GM21737 (cell line): ENCODE measurements around the gene TOMM40L.
"Not testable (repeated sequence)": the region's sequence is repeated elsewhere in the genome, so short reads cannot be mapped to it uniquely, and the experiment has no call there.

ENCODE experiments used
- ATAC-seq: cut with Tn5 transposase; IDR thresholded peaks from one replicate; pipeline ENCODE4 v1.9.1; 2021; ENCODE audit warnings: mild to moderate bottlenecking, moderate library complexity; ENCODE audit not compliant: unreplicated experiment

Gene TOMM40L

DNA sequence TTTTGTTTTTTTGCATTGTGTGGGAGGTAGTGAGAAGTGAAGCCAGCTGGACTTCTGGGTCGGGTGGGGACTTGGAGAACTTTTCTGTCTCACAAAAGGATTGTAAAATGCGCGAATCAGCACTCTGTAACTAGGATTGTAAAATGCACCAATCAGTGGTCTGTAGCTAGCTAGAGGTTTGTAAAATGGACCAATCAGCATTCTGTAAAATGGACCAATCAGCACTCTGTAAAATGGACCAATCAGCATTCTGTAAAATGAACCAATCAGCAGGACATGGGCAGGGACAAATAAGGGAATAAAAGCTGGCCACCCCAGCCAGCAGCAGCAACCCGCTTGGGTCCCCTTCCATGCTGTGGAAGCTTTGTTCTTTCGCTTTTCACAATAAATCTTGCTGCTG, 24.2 kb downstream of the TOMM40L start:
- ATAC-seq: not testable (repeated sequence)

DNA sequence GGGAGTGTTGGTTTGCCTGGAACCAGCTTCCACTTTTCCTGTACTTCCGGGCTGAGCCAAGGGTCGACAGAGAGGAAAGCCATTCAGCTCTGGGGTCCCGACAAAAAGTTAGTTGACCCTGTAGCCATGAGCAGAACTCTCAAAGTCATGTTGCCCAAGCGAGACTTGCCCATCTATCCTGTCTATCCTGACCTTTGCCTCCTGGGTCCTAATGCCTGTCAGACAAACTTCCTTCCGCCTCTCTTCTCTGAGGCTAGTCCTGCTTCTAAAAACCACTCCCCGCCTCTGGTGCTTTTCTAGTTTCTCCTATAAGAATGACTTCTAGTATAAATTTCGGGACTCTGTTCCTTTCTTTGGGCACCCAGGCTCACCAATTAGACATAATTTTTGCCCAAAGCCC, 25.0 kb downstream of the TOMM40L start:
- ATAC-seq: no peak

DNA sequence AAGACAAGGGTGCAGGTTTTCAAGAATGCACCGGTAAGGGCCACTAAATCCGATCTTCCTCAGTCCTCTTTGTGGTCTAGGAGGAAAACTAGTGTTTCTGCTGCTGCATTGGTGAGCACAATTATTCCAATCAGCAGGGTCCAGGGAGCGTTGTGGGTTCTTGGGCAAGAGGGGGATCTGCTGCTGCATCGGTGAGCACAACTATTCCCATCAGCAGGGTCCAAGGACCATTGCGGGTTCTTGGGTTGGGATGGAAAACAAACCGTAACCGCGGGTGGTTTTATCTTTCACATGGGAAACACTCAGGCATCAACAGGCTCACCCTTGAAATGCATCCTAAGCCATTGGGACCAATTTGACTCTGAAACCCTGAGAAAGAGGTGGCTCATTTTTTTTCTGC, 25.7 kb downstream of the TOMM40L start:
- no peak for ATAC-seq

DNA sequence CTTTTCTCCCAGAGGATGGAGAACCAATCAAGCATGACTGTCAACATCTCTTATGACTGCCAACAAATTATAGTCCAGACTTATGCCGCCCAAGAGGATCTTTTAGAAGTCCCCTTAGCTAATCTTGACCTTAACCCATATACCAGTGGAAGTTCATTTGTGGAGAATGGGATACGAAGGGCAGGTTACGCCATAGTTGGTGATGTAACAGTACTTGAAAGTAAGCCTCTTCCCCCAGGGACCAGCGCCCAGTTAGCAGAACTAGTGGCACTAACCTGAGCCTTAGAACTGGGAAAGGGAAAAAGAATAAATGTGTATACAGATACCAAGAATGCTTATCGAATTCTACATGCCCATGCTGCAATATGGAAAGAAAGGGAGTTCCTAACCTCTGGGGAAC, 29.4 kb downstream of the TOMM40L start:
- not testable (repeated sequence) for ATAC-seq

DNA sequence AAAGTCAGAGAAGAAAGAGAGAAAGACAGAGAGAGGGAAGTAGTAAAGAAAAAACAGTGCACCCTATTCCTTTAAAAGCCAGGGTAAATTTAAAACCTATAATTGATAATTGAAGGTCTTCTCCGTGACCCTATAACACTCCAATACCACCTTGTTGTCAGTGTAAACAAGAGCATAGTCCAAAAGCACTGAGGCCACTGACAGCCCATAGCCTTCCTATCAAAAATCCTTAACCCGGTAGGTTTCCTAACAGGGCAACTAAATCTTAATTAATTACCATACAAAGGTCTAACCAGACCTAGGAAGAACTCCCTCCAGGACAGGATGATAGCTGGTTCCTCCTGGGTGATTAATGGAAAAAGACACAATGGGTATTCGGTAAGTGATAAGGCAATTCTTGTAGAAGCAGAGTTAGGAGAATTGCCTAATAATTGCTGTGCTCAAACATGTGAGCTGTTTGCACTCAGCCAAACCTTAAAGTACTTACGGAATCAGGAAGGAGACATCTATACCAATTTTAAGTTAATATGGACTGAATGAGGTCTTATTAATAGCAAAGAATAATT, 30.2 kb downstream of the TOMM40L start:
- ATAC-seq: not testable (repeated sequence)

DNA sequence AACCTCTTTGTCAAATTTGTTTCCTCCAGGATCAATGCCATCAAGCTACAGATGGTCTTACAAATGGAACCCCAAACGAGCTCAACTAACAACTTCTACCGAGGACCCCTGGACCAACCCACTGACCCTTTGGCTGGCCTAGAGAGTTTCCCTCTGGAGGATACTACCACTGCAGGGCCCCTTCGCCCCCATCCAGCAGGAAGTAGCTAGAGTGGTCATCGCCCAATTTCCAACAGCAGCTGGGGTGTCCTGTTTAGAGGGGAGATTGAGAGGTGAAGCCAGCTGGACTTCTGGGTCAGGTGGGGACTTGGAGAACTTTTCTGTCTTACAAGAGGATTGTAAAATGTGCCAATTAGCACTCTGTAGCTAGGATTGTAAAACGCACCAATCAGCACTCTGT, 31.2 kb downstream of the TOMM40L start:
- not testable (repeated sequence) for ATAC-seq

DNA sequence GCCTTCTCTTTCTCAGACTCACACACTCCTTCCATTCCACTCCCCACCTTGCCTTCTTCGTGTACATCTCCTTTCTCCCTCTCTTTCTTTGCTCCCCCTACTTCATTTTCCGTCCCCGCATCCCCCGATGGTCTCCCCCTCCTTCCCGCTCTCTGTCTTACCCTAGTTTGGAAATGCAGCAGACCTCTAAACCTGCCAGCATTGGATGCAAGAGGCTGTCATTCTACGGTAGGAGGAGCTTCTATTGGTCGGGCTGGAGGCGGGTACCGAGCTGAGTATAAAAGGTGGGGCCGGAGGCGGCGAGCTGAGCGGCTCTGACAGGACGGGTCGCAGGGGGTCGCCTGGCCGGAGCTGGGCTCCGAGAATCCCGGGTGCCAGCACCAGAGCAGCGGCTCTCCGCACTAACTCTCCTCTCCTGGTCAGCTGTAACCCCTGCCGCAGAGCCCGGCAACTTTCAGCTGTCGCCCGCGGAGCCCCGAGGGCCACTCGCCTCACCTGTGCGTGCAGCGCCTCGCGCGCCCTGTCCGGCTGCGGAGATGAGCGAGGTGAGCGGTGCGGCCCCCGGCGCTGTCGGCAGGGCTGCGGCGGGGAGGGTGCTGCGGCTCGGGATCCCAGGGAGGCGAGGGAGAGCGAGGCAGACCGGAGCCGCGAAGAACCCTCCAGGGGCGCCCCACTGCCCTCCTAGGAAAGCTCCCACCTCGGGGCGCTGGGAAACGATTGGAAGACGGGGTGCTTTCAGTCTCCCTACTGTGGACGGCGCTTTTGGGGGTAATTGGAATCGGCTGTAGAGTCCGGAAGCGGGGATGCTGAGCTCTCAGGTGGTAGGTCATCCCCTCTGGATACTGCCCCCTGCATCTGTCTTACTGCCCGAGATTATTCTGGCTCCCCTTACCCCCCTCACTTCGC, 32.8 kb downstream of the TOMM40L start, which contains the start of gene PCP4L1:
Gene PCP4L1, plus strand, starts transcription at position 307 of the 906 bp plus-strand sequence. Its CDS starts 230 bp downstream, at position 537.
- peak; percentile 67 for ATAC-seq

DNA sequence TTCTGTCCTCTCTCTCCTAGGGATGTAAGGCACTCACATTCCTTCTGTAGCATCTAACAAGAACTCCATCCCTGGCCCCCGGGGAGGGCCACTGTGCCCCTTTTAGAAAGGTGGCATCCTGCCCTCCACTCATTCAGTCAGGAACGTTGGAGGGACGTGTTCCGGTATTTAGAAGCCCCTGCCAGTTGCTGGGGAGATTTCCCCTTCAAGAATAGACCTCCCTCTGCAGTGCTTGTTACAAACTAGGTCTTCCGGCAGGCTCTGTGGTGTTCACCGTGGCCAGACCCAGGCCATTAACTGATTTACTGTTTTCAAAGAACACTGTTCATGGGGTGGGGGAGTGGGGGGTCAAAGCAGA, 33.5 kb downstream of the TOMM40L start:
- ATAC-seq: no peak

DNA sequence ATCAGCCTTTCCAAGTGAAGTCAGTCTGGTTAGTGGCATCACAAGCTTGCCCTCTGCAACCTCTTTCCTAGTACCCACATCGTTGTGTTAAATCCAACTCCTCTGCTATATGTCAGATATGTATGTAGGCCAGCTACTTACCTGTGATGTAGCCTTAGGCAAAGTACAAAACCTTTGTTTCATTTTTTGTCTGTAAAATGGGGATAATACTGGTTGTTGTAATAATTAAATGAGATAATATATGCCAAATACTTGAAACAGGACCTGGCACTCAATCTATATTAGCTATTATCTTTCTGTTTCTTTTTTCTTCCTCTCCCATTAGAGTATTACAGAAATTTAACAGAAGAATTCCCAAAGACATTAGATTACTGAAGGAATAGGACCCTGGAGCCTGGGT, 33.9 kb downstream of the TOMM40L start:
- ATAC-seq: no peak

DNA sequence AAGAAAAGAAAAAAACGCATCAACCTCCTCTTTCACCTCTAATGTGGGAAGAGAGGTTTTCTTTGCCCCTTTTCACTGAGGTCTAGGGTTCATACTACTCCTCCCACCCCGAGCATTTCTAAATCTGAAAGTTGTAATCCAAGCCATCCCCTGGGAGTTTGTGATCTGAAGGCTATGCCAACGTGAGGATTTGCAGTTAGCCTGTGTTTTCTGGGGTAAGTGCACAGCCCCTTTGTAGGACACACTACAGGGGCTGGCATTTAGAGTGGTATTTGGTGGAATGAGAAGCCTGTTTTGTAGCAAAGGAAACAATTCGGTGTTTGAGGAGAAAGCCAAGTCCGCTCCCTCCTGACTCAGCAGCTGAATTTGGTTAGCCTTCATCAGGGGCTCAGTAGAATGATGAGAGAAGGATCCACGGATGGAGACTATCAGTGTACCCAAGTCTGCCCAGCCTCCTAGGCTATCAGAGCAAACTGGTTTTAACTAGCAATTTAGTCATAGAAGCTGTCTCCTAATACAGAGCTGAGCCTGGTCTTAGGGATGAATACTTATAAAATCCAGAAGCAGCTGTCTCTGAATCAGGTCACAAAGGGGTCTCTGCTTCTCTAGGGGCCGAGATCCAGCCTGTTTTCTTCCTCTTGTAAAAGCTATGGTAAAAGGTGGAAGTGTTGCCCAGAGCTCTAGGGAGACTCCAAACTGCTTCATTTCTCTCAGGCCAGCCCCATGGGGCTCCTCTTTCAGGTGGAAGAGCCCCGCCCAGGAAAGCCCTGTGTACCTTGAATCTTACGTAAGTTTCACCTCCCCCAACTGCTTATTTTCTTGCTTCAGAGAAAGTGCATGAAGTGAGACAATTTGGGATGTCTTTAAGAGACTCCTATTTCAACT, 34.8 kb downstream of the TOMM40L start:
- no peak for ATAC-seq

DNA sequence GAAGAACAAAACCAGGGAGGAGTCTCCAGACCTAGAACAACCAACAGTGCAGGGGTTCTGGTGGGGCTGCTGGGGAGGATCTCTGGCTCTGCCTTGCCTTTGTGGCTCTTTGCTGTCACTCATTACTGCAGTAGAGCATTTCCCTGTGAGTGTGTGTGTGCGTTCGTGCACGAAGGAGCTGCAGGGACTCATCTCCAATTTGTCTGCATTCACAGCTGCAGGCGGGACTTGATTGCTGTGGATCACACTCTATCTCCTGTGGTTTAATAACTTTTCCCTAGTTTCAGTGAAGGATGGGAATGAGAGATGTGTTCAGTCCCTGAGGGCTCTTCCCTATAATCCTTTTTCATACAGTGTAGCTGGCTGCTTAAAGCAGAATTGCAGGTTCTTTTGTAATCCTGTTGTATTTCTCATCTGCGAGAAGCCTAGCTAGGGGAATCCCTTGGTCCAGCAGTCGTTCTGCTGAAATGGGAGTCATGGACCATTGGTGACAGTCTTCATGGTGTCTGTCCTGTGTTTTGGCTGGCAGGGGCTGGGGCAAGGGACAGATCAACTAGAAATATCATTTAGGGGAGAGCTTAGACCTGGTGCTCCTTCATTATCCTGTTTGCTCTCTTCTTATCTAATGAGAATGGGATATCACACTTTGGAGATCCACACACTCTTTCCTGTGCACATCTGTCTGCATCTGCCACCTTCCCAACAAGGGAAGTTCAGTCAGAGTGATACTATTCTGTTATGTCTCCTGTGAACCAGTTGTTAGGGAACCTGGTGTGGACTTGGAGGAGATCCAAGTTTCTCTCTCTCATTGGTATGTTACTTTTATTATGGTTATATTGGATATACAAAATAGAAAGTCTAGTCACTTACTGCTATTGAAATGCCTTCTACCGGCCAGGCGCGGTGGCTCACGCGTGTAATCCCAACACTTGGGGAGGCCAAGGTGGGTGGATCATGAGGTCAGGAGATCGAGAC, 35.7 kb downstream of the TOMM40L start:
- no peak for ATAC-seq

DNA sequence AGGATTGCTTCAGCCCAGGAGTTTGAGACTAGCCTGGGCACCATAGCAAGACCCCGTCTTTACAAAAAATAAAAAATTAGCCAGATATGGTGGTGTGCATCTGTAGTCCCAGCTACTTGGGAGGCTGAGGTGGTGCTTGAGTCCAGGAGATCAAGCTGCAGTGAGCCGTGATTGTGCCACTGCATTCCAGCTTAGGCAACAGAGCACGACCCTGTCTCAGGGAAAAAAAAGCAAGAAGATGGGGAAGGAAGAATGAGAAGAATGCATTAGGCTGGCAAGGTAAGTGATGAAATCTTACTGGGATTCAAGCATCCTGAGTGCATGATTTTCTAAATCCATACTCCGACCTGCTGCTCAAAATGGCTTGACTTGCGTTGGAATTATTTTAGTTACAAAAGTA, 39.4 kb downstream of the TOMM40L start:
- no peak for ATAC-seq

DNA sequence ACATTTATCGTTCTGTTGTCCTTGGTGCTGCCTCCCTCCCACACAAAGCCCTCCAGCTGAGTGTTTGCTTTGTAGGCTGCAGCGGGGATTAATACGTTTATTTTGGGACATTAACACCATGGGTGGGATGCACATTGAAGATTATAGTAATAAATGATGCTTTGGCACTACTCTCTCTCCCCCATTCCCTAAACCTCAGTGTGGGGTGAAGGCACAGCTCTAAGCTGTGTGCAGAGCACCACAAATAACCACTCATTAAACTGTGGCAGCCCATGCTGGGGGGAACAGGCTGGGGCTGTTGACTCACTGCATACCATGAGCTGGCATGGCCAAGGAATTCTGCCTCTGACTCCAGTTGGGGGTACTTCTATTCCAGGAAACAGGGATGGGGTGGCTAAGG, 40.3 kb downstream of the TOMM40L start:
- ATAC-seq: no peak

DNA sequence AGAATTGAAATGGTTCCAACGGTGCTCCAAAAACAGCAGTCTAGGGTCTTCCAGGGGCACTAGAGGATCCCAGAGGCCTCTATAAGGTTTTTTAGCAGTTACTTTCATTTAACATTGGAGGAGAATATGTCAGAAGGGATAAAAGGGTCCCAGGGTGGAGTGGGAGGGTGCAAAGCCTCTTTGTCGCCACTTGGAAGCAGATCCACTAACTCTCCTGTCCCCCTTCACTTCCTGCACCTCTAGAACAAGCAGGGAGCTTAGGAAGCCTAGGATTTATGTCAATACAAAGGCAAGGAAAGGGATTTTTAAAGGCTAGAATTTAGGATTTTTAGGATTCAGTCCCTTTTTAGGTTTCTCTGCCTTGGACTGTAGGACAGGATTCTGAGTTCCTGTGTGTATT, 41.0 kb downstream of the TOMM40L start:
- no peak for ATAC-seq

DNA sequence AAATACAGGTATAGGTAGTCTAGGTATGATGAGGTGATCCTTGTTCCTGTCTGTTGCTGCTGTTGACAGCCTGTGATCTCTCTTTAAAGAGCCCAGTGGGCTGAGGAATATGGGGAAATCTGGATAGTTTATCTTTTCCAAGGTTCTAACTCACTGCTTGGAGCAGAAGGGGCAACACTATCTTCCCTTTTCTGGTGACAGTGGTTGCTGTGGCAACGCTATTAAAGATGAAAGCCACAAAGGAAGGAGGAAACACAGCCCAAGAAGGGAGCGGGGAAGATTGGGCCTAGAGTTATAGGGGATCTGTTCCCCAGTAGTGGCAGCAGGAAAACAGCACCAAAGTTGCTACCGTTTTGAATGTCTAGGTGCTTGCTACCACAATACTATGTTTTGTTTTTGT, 41.5 kb downstream of the TOMM40L start:
- no peak for ATAC-seq

DNA sequence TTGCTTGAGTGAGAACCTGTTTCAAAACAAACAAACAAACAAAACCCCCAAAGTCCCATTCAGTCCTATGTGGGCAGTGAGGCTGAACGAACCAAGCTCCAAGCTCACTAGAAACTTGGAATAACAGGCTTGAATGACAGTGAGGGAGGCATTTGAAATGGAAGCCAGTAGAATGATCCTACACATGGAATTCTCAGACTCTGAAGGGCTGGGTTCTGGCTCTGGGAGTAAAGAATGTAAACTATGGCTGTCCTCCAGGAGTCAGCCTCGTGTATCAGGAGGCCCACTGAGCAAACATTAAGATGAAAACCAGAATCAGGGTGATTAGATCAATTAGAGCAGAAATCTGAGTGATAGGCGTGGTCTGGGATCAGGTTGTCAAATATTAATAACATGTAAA, 47.5 kb downstream of the TOMM40L start:
- ATAC-seq: no peak

DNA sequence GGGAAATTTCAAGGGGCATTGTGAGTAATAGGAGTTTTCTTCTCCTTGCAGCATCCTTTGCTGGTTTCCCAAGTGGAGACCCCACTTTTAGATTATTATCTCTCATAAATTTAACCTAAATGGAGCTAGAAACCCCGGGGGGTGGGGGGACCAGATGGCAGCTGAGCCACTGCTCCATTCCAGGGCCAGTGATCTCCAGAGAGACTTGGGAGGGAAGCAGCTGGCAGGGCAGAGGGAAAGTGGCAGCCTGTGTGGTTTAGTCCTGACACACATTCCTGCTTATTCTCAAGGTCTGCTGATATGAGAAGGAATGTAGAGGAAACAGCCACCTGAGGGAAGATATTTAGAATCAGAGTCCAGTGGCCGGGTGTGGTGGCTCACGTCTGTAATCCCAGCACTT, 49.0 kb downstream of the TOMM40L start:
- no peak for ATAC-seq
